Glutamatergic neuron (in vitro differentiated cells): ENCODE measurements around the gene ZNF597. TPM values are rescaled to one million over a fixed set of nuclear protein-coding genes. Genes with fewer than 3 reads are reported as not detected.

Experiments
- DNase-seq: peaks from one replicate; pipeline ENCODE4 v3.0.0; 2022
- H3K27ac Mint-ChIP-seq: one replicate; pipeline ENCODE4 v1.8.0; 2020; ENCODE audit warnings: mild to moderate bottlenecking, mixed read lengths, inconsistent platforms; ENCODE audit not compliant: unreplicated experiment
- H3K27me3 Mint-ChIP-seq: one replicate; pipeline ENCODE4 v1.8.0; 2020; ENCODE audit warnings: mild to moderate bottlenecking, moderate library complexity, mixed read lengths, inconsistent platforms; ENCODE audit not compliant: unreplicated experiment
- H3K36me3 Mint-ChIP-seq: one replicate; pipeline ENCODE4 v1.8.0; 2020; ENCODE audit warnings: mild to moderate bottlenecking, mixed read lengths, inconsistent platforms; ENCODE audit not compliant: unreplicated experiment
- H3K4me1 Mint-ChIP-seq: one replicate; pipeline ENCODE4 v1.8.0; 2020; ENCODE audit warnings: mild to moderate bottlenecking, low read depth, mixed read lengths, inconsistent platforms; ENCODE audit not compliant: unreplicated experiment
- H3K4me3 Mint-ChIP-seq: one replicate; pipeline ENCODE4 v1.8.0; 2020; ENCODE audit warnings: mild to moderate bottlenecking, mixed read lengths, inconsistent platforms; ENCODE audit not compliant: unreplicated experiment
- H3K9me3 Mint-ChIP-seq: one replicate; pipeline ENCODE4 v1.8.0; 2020; ENCODE audit warnings: mild to moderate bottlenecking, moderate library complexity, mixed read lengths, inconsistent platforms; ENCODE audit not compliant: unreplicated experiment
- total RNA-seq: library from RNA; stranded (reverse); fragmentation: NEBNext Ultra II Directional; extraction: Animal tissue kit (Norgen Biotek cat#: 25700); gene quantifications from one replicate; pipeline ENCODE4 v1.2.1, GENCODE V29; 2021; ENCODE audit not compliant: unreplicated experiment
- TF ChIP-seq, protein P1 (sequence below): fragments of 200-600 bp; sonication (generic); IDR thresholded peaks from one replicate; pipeline ENCODE4 v1.5.0; 2021; ENCODE audit not compliant: partially characterized antibody, unreplicated experiment

Gene ZNF597
- total RNA-seq, 1 donor from 2014 or later = 1.9 TPM

GRCh38 chr16:3413730-3414379 lies 29.4 kb downstream of the ZNF597 start:
- H3K36me3 Mint-ChIP-seq = peaks cover 41% of the 10 kb centered on the region
- no peak for DNase-seq
- peaks cover 18% of the 10 kb centered on the region for H3K9me3 Mint-ChIP-seq
- TF ChIP-seq, protein P1, sequence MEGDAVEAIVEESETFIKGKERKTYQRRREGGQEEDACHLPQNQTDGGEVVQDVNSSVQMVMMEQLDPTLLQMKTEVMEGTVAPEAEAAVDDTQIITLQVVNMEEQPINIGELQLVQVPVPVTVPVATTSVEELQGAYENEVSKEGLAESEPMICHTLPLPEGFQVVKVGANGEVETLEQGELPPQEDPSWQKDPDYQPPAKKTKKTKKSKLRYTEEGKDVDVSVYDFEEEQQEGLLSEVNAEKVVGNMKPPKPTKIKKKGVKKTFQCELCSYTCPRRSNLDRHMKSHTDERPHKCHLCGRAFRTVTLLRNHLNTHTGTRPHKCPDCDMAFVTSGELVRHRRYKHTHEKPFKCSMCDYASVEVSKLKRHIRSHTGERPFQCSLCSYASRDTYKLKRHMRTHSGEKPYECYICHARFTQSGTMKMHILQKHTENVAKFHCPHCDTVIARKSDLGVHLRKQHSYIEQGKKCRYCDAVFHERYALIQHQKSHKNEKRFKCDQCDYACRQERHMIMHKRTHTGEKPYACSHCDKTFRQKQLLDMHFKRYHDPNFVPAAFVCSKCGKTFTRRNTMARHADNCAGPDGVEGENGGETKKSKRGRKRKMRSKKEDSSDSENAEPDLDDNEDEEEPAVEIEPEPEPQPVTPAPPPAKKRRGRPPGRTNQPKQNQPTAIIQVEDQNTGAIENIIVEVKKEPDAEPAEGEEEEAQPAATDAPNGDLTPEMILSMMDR = no peak
- H3K4me3 Mint-ChIP-seq = no peak overlapping the region
- H3K27me3 Mint-ChIP-seq = peaks cover 2% of the 10 kb centered on the region
- H3K4me1 Mint-ChIP-seq = no peaks in the 10 kb centered on the region
- no peak overlapping the region for H3K27ac Mint-ChIP-seq

DNA sequence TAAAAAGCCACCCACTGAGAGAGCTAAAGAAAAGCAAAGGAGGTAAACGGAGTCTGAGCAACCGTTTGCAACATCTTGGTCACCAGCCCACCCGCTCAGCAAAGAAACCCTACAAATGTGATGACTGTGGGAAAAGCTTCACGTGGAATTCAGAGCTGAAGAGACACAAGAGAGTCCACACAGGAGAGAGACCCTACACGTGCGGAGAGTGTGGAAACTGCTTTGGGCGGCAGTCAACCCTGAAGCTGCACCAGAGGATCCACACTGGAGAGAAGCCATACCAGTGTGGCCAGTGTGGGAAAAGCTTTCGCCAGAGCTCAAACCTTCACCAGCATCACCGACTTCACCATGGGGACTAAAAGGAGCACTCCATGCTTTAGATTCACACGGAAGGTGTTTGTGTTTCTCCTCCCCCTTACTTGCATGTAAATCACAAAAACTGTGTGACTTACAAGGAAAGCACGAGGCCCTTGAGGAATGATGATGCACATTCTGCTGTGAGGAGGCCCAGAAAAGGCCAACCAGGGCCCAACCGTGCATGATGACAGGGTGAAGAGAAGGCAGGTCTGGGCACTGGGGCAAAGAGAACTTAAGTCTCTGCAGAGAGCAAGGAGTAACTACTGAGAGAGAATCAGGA lies 34.6 kb downstream of the ZNF597 start:
- Mint-ChIP-seq H3K4me1 (no peaks in the 10 kb centered on the region), H3K36me3 (peaks cover 82% of the 10 kb centered on the region), H3K27ac (no peak overlapping the region), H3K4me3 (no peak overlapping the region), H3K27me3 (peaks cover 3% of the 10 kb centered on the region), H3K9me3 (peaks cover 24% of the 10 kb centered on the region)
- TF ChIP-seq, protein P1 = no peak
- no peak for DNase-seq

GRCh38 chr16:3401719-3402397 lies 41.4 kb downstream of the ZNF597 start:
- Mint-ChIP-seq H3K4me3 (peak overlapping the region; percentile 98), H3K27ac (peak overlapping the region; percentile 89), H3K36me3 (peaks cover 44% of the 10 kb centered on the region), H3K4me1 (peaks cover 10% of the 10 kb centered on the region), H3K9me3 (peaks cover 6% of the 10 kb centered on the region), H3K27me3 (peaks cover 4% of the 10 kb centered on the region)
- DNase-seq = peak; percentile 34
- TF ChIP-seq, protein P1 = no peak

GRCh38 chr16:3400779-3401688 lies 42.3 kb downstream of the ZNF597 start, which contains the start of the genes ZNF174 and ZSCAN32:
Gene ZNF174 (plus strand): TSS chr16:3401215. CDS start chr16:3402005, 790 bp downstream.
Gene ZSCAN32 (minus strand): TSS chr16:3401004. CDS start chr16:3397557, 3,447 bp downstream.
- Mint-ChIP-seq H3K4me3 (peak within 1 kb of the TSS; percentile 98), H3K36me3 (peaks cover 44% of the 10 kb centered on the region), H3K9me3 (peaks cover 6% of the 10 kb centered on the region), H3K27me3 (peaks cover 4% of the 10 kb centered on the region), H3K27ac (peak within 1 kb of the TSS; percentile 89), H3K4me1 (peaks cover 10% of the 10 kb centered on the region)
- DNase-seq = peak; percentile 98
- TF ChIP-seq, protein P1 = no peak
